IMR-90 (cell line): ENCODE results near the gene SMC5. TPM values are rescaled to one million over a fixed set of nuclear protein-coding genes. Genes with fewer than 3 reads are reported as not detected.

ENCODE experiments used
- ATAC-seq: fragments of 200-7000 bp; cut with Tn5 transposase; 2 replicates; pipeline ENCODE4 v1.9.1; 2020; ENCODE audit warnings: low read depth, mild to moderate bottlenecking, moderate library complexity
- BruUV-seq: library from RNA; stranded (reverse); fragments of 400-500 nt; replicated peaks from 2 replicates; lab custom pipeline; 2021; lab: Mats Ljungman, UMichigan
- CTCF ChIA-PET: fragments of 300-600 bp; formaldehyde crosslinking; extraction: SDS; loops from one replicate; lab custom pipeline; 2021; ENCODE audit warnings: antibody characterized with exemption; lab: Yijun Ruan, JAX
- POLR2A ChIA-PET: fragments of 300-600 bp; sonication (Branson Sonifier 250); formaldehyde crosslinking; loops from one replicate; lab custom pipeline; 2022; ENCODE audit warnings: antibody characterized with exemption; ENCODE audit not compliant: unreplicated experiment; lab: Charles Lee
- DNase-seq: peaks from one replicate; pipeline ENCODE4 v3.0.0; 2013
- H2AFZ ChIP-seq: replicated peaks from 2 replicates; pipeline ENCODE3; 2013; ENCODE audit warnings: low read length, mild to moderate bottlenecking; ENCODE audit not compliant: poor library complexity
- H2AK5ac ChIP-seq: 2 replicates; pipeline ENCODE4 v1.6.1; 2013; ENCODE audit warnings: low read depth, low read length, inconsistent platforms
- H2AK9ac ChIP-seq: replicated peaks from 2 replicates; pipeline ENCODE3; 2013; ENCODE audit warnings: mild to moderate bottlenecking, low read depth, low read length, moderate library complexity; ENCODE audit not compliant: poor library complexity
- H2BK120ac ChIP-seq: 2 replicates; pipeline ENCODE4 v1.6.1; 2013; ENCODE audit warnings: low read depth, low read length, inconsistent platforms
- H2BK15ac ChIP-seq: 3 replicates; pipeline ENCODE4 v1.6.1; 2013; ENCODE audit warnings: low read depth, low read length, inconsistent platforms
- H2BK20ac ChIP-seq: 2 replicates; pipeline ENCODE4 v1.6.1; 2013; ENCODE audit warnings: low read depth, mild to moderate bottlenecking, inconsistent platforms, low read length, moderate library complexity
- H2BK5ac ChIP-seq: 2 replicates; pipeline ENCODE4 v1.6.1; 2013; ENCODE audit warnings: mild to moderate bottlenecking, low read depth, low read length, inconsistent platforms; ENCODE audit not compliant: poor library complexity, severe bottlenecking
- H3K14ac ChIP-seq: replicated peaks from 2 replicates; pipeline ENCODE4 v1.6.1; 2013; ENCODE audit warnings: low read depth, low read length, inconsistent platforms
- H3K18ac ChIP-seq: 2 replicates; pipeline ENCODE4 v1.6.1; 2013; ENCODE audit warnings: low read depth, low read length, control low read depth
- H3K23ac ChIP-seq: 2 replicates; pipeline ENCODE4 v1.6.1; 2013; ENCODE audit warnings: low read depth, low read length, inconsistent platforms
- H3K27ac ChIP-seq: 2 replicates; pipeline ENCODE4 v1.5.1; 2013; ENCODE audit warnings: mild to moderate bottlenecking, control low read depth, low read length; ENCODE audit not compliant: insufficient read depth
- H3K27me3 ChIP-seq: 2 replicates; pipeline ENCODE4 v1.6.1; 2013; ENCODE audit warnings: low read length; ENCODE audit not compliant: control insufficient read depth, insufficient read depth
- H3K36me3 ChIP-seq: 2 replicates; pipeline ENCODE4 v1.6.1; 2013; ENCODE audit warnings: low read length, mixed read lengths; ENCODE audit not compliant: control insufficient read depth, insufficient read depth
- H3K4ac ChIP-seq: 2 replicates; pipeline ENCODE4 v1.6.1; 2013; ENCODE audit warnings: low read depth, low read length, inconsistent platforms
- H3K4me1 ChIP-seq: 2 replicates; pipeline ENCODE4 v1.6.1; 2013; ENCODE audit warnings: low read length, mixed read lengths; ENCODE audit not compliant: control insufficient read depth, insufficient read depth
- H3K4me2 ChIP-seq: 2 replicates; pipeline ENCODE4 v1.6.1; 2013; ENCODE audit warnings: low read depth, mild to moderate bottlenecking, control low read depth, low read length, moderate library complexity
- H3K4me3 ChIP-seq: 2 replicates; pipeline ENCODE4 v1.5.1; 2013; ENCODE audit warnings: low read depth, mild to moderate bottlenecking, control low read depth, low read length, moderate library complexity; ENCODE audit not compliant: insufficient read depth
- H3K56ac ChIP-seq: 2 replicates; pipeline ENCODE4 v1.6.1; 2013; ENCODE audit warnings: low read length, inconsistent platforms; ENCODE audit not compliant: insufficient read depth; ENCODE audit errors: extremely low read depth
- H3K79me1 ChIP-seq, 2 experiments: 2 replicates each; pipeline ENCODE4 v1.6.1; 2013; ENCODE audit warnings: low read length in 2 of 2, inconsistent platforms in 1 of 2, low read depth in 1 of 2
- H3K9ac ChIP-seq: 2 replicates; pipeline ENCODE4 v1.6.1; 2013; ENCODE audit warnings: low read depth, low read length, control low read depth
- H3K9me1 ChIP-seq: 2 replicates; pipeline ENCODE4 v1.6.1; 2013; ENCODE audit warnings: low read length, inconsistent platforms; ENCODE audit not compliant: insufficient read depth
- H3K9me3 ChIP-seq: 2 replicates; pipeline ENCODE4 v1.6.1; 2013; ENCODE audit warnings: low read length; ENCODE audit not compliant: control insufficient read depth, insufficient read depth
- H4K20me1 ChIP-seq: 2 replicates; pipeline ENCODE4 v1.6.1; 2013; ENCODE audit warnings: low read length, inconsistent platforms; ENCODE audit not compliant: insufficient read depth
- H4K5ac ChIP-seq: 2 replicates; pipeline ENCODE4 v1.6.1; 2013; ENCODE audit warnings: mild to moderate bottlenecking, low read depth, low read length, control low read depth
- H4K8ac ChIP-seq, 2 experiments: 2 replicates each; pipeline ENCODE4 v1.6.1; 2013; ENCODE audit warnings: low read depth in 2 of 2, low read length in 2 of 2, control low read depth in 1 of 2, inconsistent platforms in 1 of 2
- H4K91ac ChIP-seq: 2 replicates; pipeline ENCODE4 v1.6.1; 2013; ENCODE audit warnings: low read depth, low read length, inconsistent platforms; ENCODE audit not compliant: insufficient read depth
- CEBPB ChIP-seq: IDR thresholded peaks from 2 replicates; pipeline ENCODE4 v1.6.1; 2012; ENCODE audit warnings: low read depth, low read length, improper control_type of control experiment
- POLR2A ChIP-seq: IDR thresholded peaks from 2 replicates; pipeline ENCODE4 v1.6.1; 2012; ENCODE audit warnings: mild to moderate bottlenecking, low read depth, low read length
- WGBS, 2 experiments: methylation state at CpG; one replicate each; pipeline versions ENCODE4 v1.1.5 to v1.1.7; 2013; ENCODE audit warnings: missing lambda C conversion rate in 2 of 2; ENCODE audit not compliant: insufficient read length in 1 of 2; ENCODE audit errors: extremely low coverage in 2 of 2; 5-methylcytosine and 5-hydroxymethylcytosine counted together
- dilution Hi-C: fragments of 300-500 bp; cut with HindIII; formaldehyde crosslinking; loops from one replicate; pipeline ENCODE4 v1.14.3; 2018; ENCODE audit warnings: low sequenced_read_pairs; ENCODE audit not compliant: unreplicated experiment
- in situ Hi-C: fragments of 300-500 bp; cut with MboI; formaldehyde crosslinking; loops from 3 replicates; pipeline ENCODE4 v1.14.3; 2019; ENCODE audit warnings: low sequenced_read_pairs, inconsistent platforms, mixed read lengths
- intact Hi-C: fragments of 100-400 bp; cut with micrococcal nuclease; formaldehyde crosslinking; loops from 2 replicates; pipeline ENCODE4 v1.10.0; 2022
- polyA plus RNA-seq, 3 experiments: library from polyadenylated mRNA; depleted of rRNA; stranded (reverse); fragments of >200 nt; gene quantifications; 2 replicates each; pipeline ENCODE4 v1.2.3, GENCODE V29; 2012; ENCODE audit warnings: low replicate concordance in 1 of 3
- total RNA-seq: library from RNA; depleted of rRNA; stranded (reverse); fragments of >200 nt; gene quantifications from 2 replicates; pipeline ENCODE4 v1.2.3, GENCODE V29; 2012

The SMC5 gene
- total and polyA plus RNA-seq, 2 of the 4 experiments (the other 2 are of a cell fraction) = 12.0 to 13.3 TPM

DNA sequence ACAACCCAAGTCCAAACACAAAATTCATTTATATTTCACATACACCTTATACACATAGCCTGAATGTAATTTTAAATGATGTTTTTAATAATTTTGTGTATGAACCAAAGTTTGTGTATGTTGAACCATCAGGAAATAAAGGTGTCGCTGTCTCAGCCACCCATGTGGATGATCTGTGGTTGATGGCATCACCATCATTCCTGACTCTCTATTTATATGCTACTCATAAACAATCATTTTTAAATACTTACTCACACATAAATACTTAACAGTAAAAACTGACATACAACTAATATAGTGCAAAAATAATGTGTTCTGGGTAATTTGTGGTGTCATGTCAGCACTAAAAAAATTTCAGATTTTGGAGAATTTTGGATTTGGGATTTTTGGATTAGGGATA, 38.4 kb downstream of the SMC5 start:
- no peak overlapping the region for H4K8ac ChIP-seq
- H4K20me1 ChIP-seq = no peaks in the 10 kb centered on the region
- no peak overlapping the region for H2AFZ ChIP-seq
- DNase-seq = peak; percentile 62
- TF ChIP-seq POLR2A (no peak), CEBPB (0 out of 2 replicates have a peak, but pooled peaks have one; percentile 11)
- H2BK15ac ChIP-seq = no peak overlapping the region
- CTCF ChIA-PET = interaction anchor here (0.6 to 1.0 kb wide), 3 partner anchors 10 to 1014 kb away, joined by 3 to 5 read pairs (median 3); no protein-coding TSS in a partner anchor
- H2BK120ac ChIP-seq = no peak overlapping the region
- no peak overlapping the region for H3K4me3 ChIP-seq
- no peak overlapping the region for H3K18ac ChIP-seq
- no peaks in the 10 kb centered on the region; the same call in 1 of the 2 replicates for H3K9me1 ChIP-seq
- H2BK20ac ChIP-seq = no peak overlapping the region
- BruUV-seq = no TSS peak
- no peak overlapping the region for H3K23ac ChIP-seq
- H4K5ac ChIP-seq = no peak overlapping the region
- H3K56ac ChIP-seq = no peak overlapping the region
- peaks cover 13% of the 10 kb centered on the region for H3K36me3 ChIP-seq
- H2BK5ac ChIP-seq = peak overlapping the region; percentile 83
- POLR2A ChIA-PET = no interaction called here
- dilution Hi-C loops (no loop called here), intact Hi-C loops (no loop called here), in situ Hi-C loops (loop anchor here (25.0 kb wide), 1 partner anchor 1440 kb away; no protein-coding TSS in a partner anchor)
- no peak overlapping the region; the same call in 1 of the 2 replicates for H3K27ac ChIP-seq
- H3K4me1 ChIP-seq = peaks cover 2% of the 10 kb centered on the region; the same call in 1 of the 2 replicates
- ATAC-seq = peak; percentile 85
- no peak overlapping the region for H2AK9ac ChIP-seq
- H3K79me1 ChIP-seq = peaks cover 17 to 39% of the 10 kb centered on the region in 2 experiments; a peak in 3 of 4 replicates
- H3K9ac ChIP-seq = no peak overlapping the region
- no CpG with 5 or more reads among the region's 1 CpG for WGBS, 2 experiments
- H3K4ac ChIP-seq = no peak overlapping the region
- no peaks in the 10 kb centered on the region for H3K9me3 ChIP-seq
- H3K27me3 ChIP-seq = no peaks in the 10 kb centered on the region
- H2AK5ac ChIP-seq = no peak overlapping the region
- H3K14ac ChIP-seq = no peak overlapping the region
- no peak overlapping the region for H4K91ac ChIP-seq
- H3K4me2 ChIP-seq = no peak overlapping the region
